GM18861 (cell line): Measurements from ENCODE around the gene NUPR2.
"Not testable (repeated sequence)": the region's sequence is repeated elsewhere in the genome, so short reads cannot be mapped to it uniquely, and the experiment has no call there.

ENCODE experiments used
- ATAC-seq: cut with Tn5 transposase; IDR thresholded peaks from one replicate; pipeline ENCODE4 v1.9.1; 2021; ENCODE audit not compliant: unreplicated experiment

NUPR2 gene

GRCh38 chr7:56087445-56087844 is 28.8 kb downstream of the NUPR2 start:
- no peak for ATAC-seq

- ATAC-seq, result no peak
Observed at GRCh38 chr7:56086761-56087160, 29.5 kb downstream of the NUPR2 start.

GRCh38 chr7:56083150-56083785 is 32.9 kb downstream of the NUPR2 start:
- ATAC-seq, result no peak

- ATAC-seq, result no peak
Observed at GRCh38 chr7:56081626-56082340, 34.4 kb downstream of the NUPR2 start.

- not testable (repeated sequence) for ATAC-seq
Observed at GRCh38 chr7:56080726-56081435, 35.3 kb downstream of the NUPR2 start.

- ATAC-seq, result no peak
Observed at GRCh38 chr7:56079450-56080185, 36.6 kb downstream of the NUPR2 start.

- ATAC-seq, result no peak
Observed at GRCh38 chr7:56078196-56078595, 38.0 kb downstream of the NUPR2 start.

- ATAC-seq, result no peak
Observed at GRCh38 chr7:56077681-56078080, 38.5 kb downstream of the NUPR2 start.

GRCh38 chr7:56074371-56074791 is 41.8 kb downstream of the NUPR2 start:
- ATAC-seq, result peak; percentile 88

- ATAC-seq, result not testable (repeated sequence)
Observed at GRCh38 chr7:56066376-56066775, 49.8 kb downstream of the NUPR2 start.
